Activated B cell treated with CpG ODN at 0.5 μM for 24 hours (primary cell): Measurements from ENCODE around the gene ROM1. TPM values are rescaled to one million over a fixed set of nuclear protein-coding genes. Genes with fewer than 3 reads are reported as not detected.
A peak's percentile ranks its signal among the peaks of the same experiment; 100 is the strongest.

Source experiments
- ATAC-seq: fragments of 200-7000 bp; cut with Tn5 transposase; one replicate; pipeline ENCODE4 v1.10.0; 2021; ENCODE audit warnings: low read depth, mild to moderate bottlenecking, moderate library complexity
- CTCF ChIA-PET: fragments of 350-600 bp; sonication (Branson Sonifier 250); formaldehyde crosslinking; loops from one replicate; lab custom pipeline; 2021; ENCODE audit warnings: antibody characterized with exemption; lab: Charles Lee
- POLR2A ChIA-PET: fragments of 350-600 bp; sonication (Branson Sonifier 250); formaldehyde crosslinking; loops from one replicate; lab custom pipeline; 2021; ENCODE audit warnings: antibody characterized with exemption; lab: Charles Lee
- DNase-seq: peaks from one replicate; pipeline ENCODE4 v3.0.0; 2022
- H3K27ac Mint-ChIP-seq: one replicate; pipeline ENCODE4 v1.8.0; 2020; ENCODE audit warnings: mixed read lengths
- H3K27me3 Mint-ChIP-seq: one replicate; pipeline ENCODE4 v1.8.0; 2021; ENCODE audit warnings: mixed read lengths
- H3K36me3 Mint-ChIP-seq: one replicate; pipeline ENCODE4 v1.8.0; 2021; ENCODE audit warnings: low read depth, mixed read lengths
- H3K4me1 Mint-ChIP-seq: one replicate; pipeline ENCODE4 v1.8.0; 2021; ENCODE audit warnings: mixed read lengths
- H3K4me3 Mint-ChIP-seq: one replicate; pipeline ENCODE4 v1.8.0; 2020; ENCODE audit warnings: mild to moderate bottlenecking, mixed read lengths
- H3K9me3 Mint-ChIP-seq: one replicate; pipeline ENCODE4 v1.8.0; 2020; ENCODE audit warnings: mixed read lengths
- CTCF ChIP-seq: fragments of 200-600 bp; IDR thresholded peaks from one replicate; pipeline ENCODE4 v1.8.0; 2022; ENCODE audit warnings: antibody characterized with exemption, mild to moderate bottlenecking
- intact Hi-C: fragments of 100-400 bp; cut with micrococcal nuclease; formaldehyde crosslinking; loops from one replicate; pipeline ENCODE4 v1.15.1; 2024
- total RNA-seq: library from RNA; stranded (reverse); gene quantifications from 2 replicates; pipeline ENCODE4 v1.2.3, GENCODE V29; 2022

Gene ROM1
- total RNA-seq: 0.89 and 2.6 TPM in 2 replicates

GRCh38 chr11:62612366-62613290 lies at the start of gene ROM1, which contains the start of gene EML3:
Gene ROM1, plus strand, starts transcription at chr11:62613257. Its CDS starts 25 bp downstream, at chr11:62613282.
Gene EML3, minus strand, starts transcription at chr11:62612775. Its CDS starts 318 bp downstream, at chr11:62612457.
- peak within 1 kb of the TSS; percentile 95 for H3K27ac Mint-ChIP-seq
- no peaks in the 10 kb centered on the region for H3K9me3 Mint-ChIP-seq
- H3K36me3 Mint-ChIP-seq: peaks cover 49% of the 10 kb centered on the region
- ATAC-seq (peak; percentile 82), DNase-seq (peak; percentile 95)
- POLR2A ChIA-PET: interaction anchor here (0.7 to 5.8 kb wide), 20 partner anchors 9 to 269 kb away, joined by 3 to 63 read pairs (median 7); partner anchors contain the start of genes AHNAK, B3GAT3, C11orf98 and CSKMT
- CTCF ChIA-PET: interaction anchor here (0.8 to 2.2 kb wide), 6 partner anchors 9 to 188 kb away, joined by 3 to 20 read pairs (median 6); partner anchors contain the start of genes B3GAT3, C11orf98, CSKMT and MTA2
- TF ChIP-seq CTCF: peak; percentile 59
- H3K4me1 Mint-ChIP-seq: peaks cover 27% of the 10 kb centered on the region
- no peaks in the 10 kb centered on the region for H3K27me3 Mint-ChIP-seq
- intact Hi-C loops: loop anchor here (1.0 to 5.0 kb wide), 11 partner anchors 10 to 230 kb away; partner anchors contain the start of genes C11orf98, CSKMT, GANAB and INTS5
- H3K4me3 Mint-ChIP-seq: peak within 1 kb of the TSS; percentile 93

GRCh38 chr11:62565100-62565802 lies 47.8 kb upstream of the ROM1 start:
- intact Hi-C loops: no loop called here
- ChIA-PET POLR2A (interaction anchor here (0.6 to 2.0 kb wide), 4 partner anchors 9 to 140 kb away, joined by 3 to 7 read pairs (median 5); partner anchors contain the start of gene EEF1G), CTCF (interaction anchor here (0.6 to 1.5 kb wide), 4 partner anchors 22 to 141 kb away, joined by 4 to 5 read pairs (median 5); no protein-coding TSS in a partner anchor)
- no peak overlapping the region for H3K4me3 Mint-ChIP-seq
- DNase-seq (no peak), ATAC-seq (no peak)
- H3K27ac Mint-ChIP-seq: no peak overlapping the region
- TF ChIP-seq CTCF: no peak
- no peaks in the 10 kb centered on the region for H3K9me3 Mint-ChIP-seq
- peaks cover 14% of the 10 kb centered on the region for H3K4me1 Mint-ChIP-seq
- H3K27me3 Mint-ChIP-seq: no peaks in the 10 kb centered on the region
- peaks cover 81% of the 10 kb centered on the region for H3K36me3 Mint-ChIP-seq

GRCh38 chr11:62566247-62566646 lies 46.8 kb upstream of the ROM1 start:
- TF ChIP-seq CTCF: no peak
- Mint-ChIP-seq H3K27ac (peak overlapping the region; percentile 51), H3K36me3 (peaks cover 79% of the 10 kb centered on the region), H3K4me1 (peaks cover 12% of the 10 kb centered on the region), H3K27me3 (no peaks in the 10 kb centered on the region), H3K4me3 (no peak overlapping the region), H3K9me3 (no peaks in the 10 kb centered on the region)
- DNase-seq (no peak), ATAC-seq (no peak)
- ChIA-PET POLR2A (interaction anchor here (0.7 to 1.7 kb wide), 4 partner anchors 8 to 274 kb away, joined by 3 to 6 read pairs (median 4); partner anchors contain the start of genes EEF1G and INTS5), CTCF (interaction anchor here (0.6 to 1.5 kb wide), 3 partner anchors 23 to 142 kb away, joined by 3 to 5 read pairs (median 5); no protein-coding TSS in a partner anchor)
- intact Hi-C loops: no loop called here

- no peak for ATAC-seq
- Mint-ChIP-seq H3K4me1 (peaks cover 21% of the 10 kb centered on the region), H3K36me3 (peaks cover 82% of the 10 kb centered on the region)
These were observed 45.9 kb upstream of the ROM1 start for GRCh38 chr11:62567018-62567633.

More at GRCh38 chr11:62567018-62567633, 45.9 kb upstream of the ROM1 start:
- peak overlapping the region; percentile 30 for H3K27ac Mint-ChIP-seq
- DNase-seq: no peak
- no peaks in the 10 kb centered on the region for H3K27me3 Mint-ChIP-seq
- TF ChIP-seq CTCF: no peak
- intact Hi-C loops: no loop called here
- ChIA-PET POLR2A (interaction anchor here (0.6 to 1.7 kb wide), 2 partner anchors 15 to 239 kb away, joined by 4 read pairs; no protein-coding TSS in a partner anchor), CTCF (interaction anchor here (0.6 kb wide), 1 partner anchor 70 kb away, joined by 3 read pairs; no protein-coding TSS in a partner anchor)
- no peak overlapping the region for H3K4me3 Mint-ChIP-seq
- no peaks in the 10 kb centered on the region for H3K9me3 Mint-ChIP-seq
